Jurkat, Clone E6-1 (cell line): ENCODE results near the gene ZNF286A. TPM values are rescaled to one million over a fixed set of nuclear protein-coding genes. Genes with fewer than 3 reads are reported as not detected.
A peak's percentile ranks its signal among the peaks of the same experiment; 100 is the strongest.
"Not testable (repeated sequence)": the region's sequence is repeated elsewhere in the genome, so short reads cannot be mapped to it uniquely, and the experiment has no call there.

ENCODE experiments used
- DNase-seq: peaks from one replicate; pipeline ENCODE4 v3.0.0-alpha.2; 2011; ENCODE audit warnings: low read depth, low spot score
- H3K4me3 ChIP-seq: 2 replicates; pipeline ENCODE4 v1.5.1; 2011; ENCODE audit warnings: mild to moderate bottlenecking, low read length, control low read depth, moderate library complexity
- polyA plus RNA-seq: library from polyadenylated mRNA; unstranded; fragments of >200 nt; gene quantifications from one replicate; pipeline ENCODE4 v1.2.1, GENCODE V29; 2012; ENCODE audit warnings: missing spikeins; ENCODE audit not compliant: insufficient read length, insufficient read depth

ZNF286A gene
- polyA plus RNA-seq: 26.0 TPM

GRCh38 chr17:15699413-15699924 lies at the start of gene ZNF286A:
ZNF286A (plus strand) TSS chr17:15699752; CDS start chr17:15700330, 578 bp downstream.
- peak within 1 kb of the TSS; percentile 61 for H3K4me3 ChIP-seq
- DNase-seq: peak; percentile 95

- no peak for DNase-seq
- H3K4me3 ChIP-seq: no peak overlapping the region
These were observed 49.6 kb upstream of the ZNF286A start for GRCh38 chr17:15649861-15650421.

GRCh38 chr17:15650741-15651582 lies 48.6 kb upstream of the ZNF286A start:
- no peak overlapping the region for H3K4me3 ChIP-seq
- DNase-seq: no peak

GRCh38 chr17:15651583-15652110 lies 47.9 kb upstream of the ZNF286A start:
- peak; percentile 60 for DNase-seq
- peak overlapping the region; percentile 11 for H3K4me3 ChIP-seq

GRCh38 chr17:15652960-15653359 lies 46.6 kb upstream of the ZNF286A start:
- H3K4me3 ChIP-seq: no peak overlapping the region
- no peak for DNase-seq

- not testable (repeated sequence) for DNase-seq, H3K4me3 ChIP-seq
These were observed 45.2 kb upstream of the ZNF286A start for GRCh38 chr17:15654401-15654800.

GRCh38 chr17:15654886-15655561 lies 44.5 kb upstream of the ZNF286A start:
- DNase-seq: no peak
- no peak overlapping the region for H3K4me3 ChIP-seq

- no peak for DNase-seq
These were observed 41.7 kb upstream of the ZNF286A start for GRCh38 chr17:15657868-15658267.

GRCh38 chr17:15658296-15658695 lies 41.3 kb upstream of the ZNF286A start:
- no peak for DNase-seq
- H3K4me3 ChIP-seq: no peak overlapping the region

More at GRCh38 chr17:15657868-15658267, 41.7 kb upstream of the ZNF286A start:
- H3K4me3 ChIP-seq: no peak overlapping the region

GRCh38 chr17:15659236-15659635 lies 40.3 kb upstream of the ZNF286A start:
- DNase-seq: no peak
- H3K4me3 ChIP-seq: no peak overlapping the region

- no peak overlapping the region for H3K4me3 ChIP-seq
- DNase-seq: no peak
These were observed 39.9 kb upstream of the ZNF286A start for GRCh38 chr17:15659663-15660062.

- H3K4me3 ChIP-seq: no peak overlapping the region
- no peak for DNase-seq
These were observed 39.5 kb upstream of the ZNF286A start for GRCh38 chr17:15660077-15660476.

GRCh38 chr17:15662681-15663080 lies 36.9 kb upstream of the ZNF286A start:
- no peak for DNase-seq
- no peak overlapping the region for H3K4me3 ChIP-seq

- DNase-seq: no peak
- no peak overlapping the region for H3K4me3 ChIP-seq
These were observed 36.4 kb upstream of the ZNF286A start for GRCh38 chr17:15663176-15663575.

GRCh38 chr17:15663691-15664090 lies 35.9 kb upstream of the ZNF286A start:
- no peak overlapping the region for H3K4me3 ChIP-seq
- no peak for DNase-seq

GRCh38 chr17:15669526-15669925 lies 30.0 kb upstream of the ZNF286A start:
- not testable (repeated sequence) for DNase-seq, H3K4me3 ChIP-seq

- not testable (repeated sequence) for DNase-seq
These were observed 24.9 kb upstream of the ZNF286A start for GRCh38 chr17:15674640-15675039.

GRCh38 chr17:15675991-15676390 lies 23.6 kb upstream of the ZNF286A start:
- H3K4me3 ChIP-seq, DNase-seq: not testable (repeated sequence)

More at GRCh38 chr17:15674640-15675039, 24.9 kb upstream of the ZNF286A start:
- not testable (repeated sequence) for H3K4me3 ChIP-seq

- DNase-seq: not testable (repeated sequence)
- peak overlapping the region; percentile 63; the same call in 1 of the 2 replicates for H3K4me3 ChIP-seq
These were observed 16.4 kb upstream of the ZNF286A start for GRCh38 chr17:15683135-15683534.
